GM21528 (cell line): ENCODE measurements around the gene PRAMEF25.
"Not testable (repeated sequence)": the region's sequence is repeated elsewhere in the genome, so short reads cannot be mapped to it uniquely, and the experiment has no call there.

Experiments
- ATAC-seq: cut with Tn5 transposase; IDR thresholded peaks from one replicate; pipeline ENCODE4 v1.9.1; 2021; ENCODE audit warnings: mild to moderate bottlenecking, moderate library complexity; ENCODE audit not compliant: unreplicated experiment, low FRiP score

PRAMEF25 gene

GRCh38 chr1:13070474-13070873 is at the start of gene PRAMEF25:
PRAMEF25 (plus strand) TSS chr1:13070774; CDS start chr1:13073694, 2,920 bp downstream.
- ATAC-seq: not testable (repeated sequence)

- ATAC-seq: not testable (repeated sequence)
Observed at GRCh38 chr1:13056475-13056874, 14.1 kb upstream of the PRAMEF25 start, which contains the start of gene PRAMEF27. PRAMEF27 (minus strand) TSS chr1:13056575; CDS start chr1:13053659, 2,916 bp downstream.

- not testable (repeated sequence) for ATAC-seq
Observed at GRCh38 chr1:13116754-13117153, 46.2 kb downstream of the PRAMEF25 start, which contains the start of gene HNRNPCL2. HNRNPCL2 (minus strand) TSS chr1:13116854; CDS start chr1:13116400, 454 bp downstream.
